WI38 (cell line): ENCODE measurements around the gene ZNF638.

Source experiments
- H3K4me3 ChIP-seq: 2 replicates; pipeline ENCODE4 v1.5.1; 2011; ENCODE audit warnings: low read depth, mild to moderate bottlenecking, control low read depth, low read length
- TF ChIP-seq, protein P1 (sequence below): IDR thresholded peaks from 2 replicates; pipeline ENCODE4 v1.5.1; 2012; ENCODE audit warnings: low read depth, mild to moderate bottlenecking, control low read depth, low read length

Gene ZNF638

DNA sequence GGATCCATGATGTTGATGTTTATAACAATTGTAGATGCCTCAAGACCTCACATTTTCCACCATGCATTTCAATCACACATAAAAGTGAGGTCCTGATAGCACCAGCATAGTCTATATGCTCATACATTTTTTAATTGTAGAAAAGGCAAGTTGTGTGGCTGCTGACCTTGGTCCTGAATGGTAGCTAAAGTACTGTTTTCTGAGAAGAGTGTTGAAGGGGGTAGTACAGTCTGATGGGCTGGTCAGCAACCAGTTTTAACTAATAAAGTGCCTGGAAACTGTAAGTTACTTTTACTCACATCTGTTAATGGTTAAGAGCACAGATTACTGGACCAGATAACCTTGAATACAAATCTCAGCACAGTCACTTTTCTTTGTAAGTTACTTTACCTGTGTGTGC is 15.9 kb downstream of the ZNF638 start:
- no peak overlapping the region for H3K4me3 ChIP-seq
- TF ChIP-seq, protein P1, sequence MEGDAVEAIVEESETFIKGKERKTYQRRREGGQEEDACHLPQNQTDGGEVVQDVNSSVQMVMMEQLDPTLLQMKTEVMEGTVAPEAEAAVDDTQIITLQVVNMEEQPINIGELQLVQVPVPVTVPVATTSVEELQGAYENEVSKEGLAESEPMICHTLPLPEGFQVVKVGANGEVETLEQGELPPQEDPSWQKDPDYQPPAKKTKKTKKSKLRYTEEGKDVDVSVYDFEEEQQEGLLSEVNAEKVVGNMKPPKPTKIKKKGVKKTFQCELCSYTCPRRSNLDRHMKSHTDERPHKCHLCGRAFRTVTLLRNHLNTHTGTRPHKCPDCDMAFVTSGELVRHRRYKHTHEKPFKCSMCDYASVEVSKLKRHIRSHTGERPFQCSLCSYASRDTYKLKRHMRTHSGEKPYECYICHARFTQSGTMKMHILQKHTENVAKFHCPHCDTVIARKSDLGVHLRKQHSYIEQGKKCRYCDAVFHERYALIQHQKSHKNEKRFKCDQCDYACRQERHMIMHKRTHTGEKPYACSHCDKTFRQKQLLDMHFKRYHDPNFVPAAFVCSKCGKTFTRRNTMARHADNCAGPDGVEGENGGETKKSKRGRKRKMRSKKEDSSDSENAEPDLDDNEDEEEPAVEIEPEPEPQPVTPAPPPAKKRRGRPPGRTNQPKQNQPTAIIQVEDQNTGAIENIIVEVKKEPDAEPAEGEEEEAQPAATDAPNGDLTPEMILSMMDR, result no peak

DNA sequence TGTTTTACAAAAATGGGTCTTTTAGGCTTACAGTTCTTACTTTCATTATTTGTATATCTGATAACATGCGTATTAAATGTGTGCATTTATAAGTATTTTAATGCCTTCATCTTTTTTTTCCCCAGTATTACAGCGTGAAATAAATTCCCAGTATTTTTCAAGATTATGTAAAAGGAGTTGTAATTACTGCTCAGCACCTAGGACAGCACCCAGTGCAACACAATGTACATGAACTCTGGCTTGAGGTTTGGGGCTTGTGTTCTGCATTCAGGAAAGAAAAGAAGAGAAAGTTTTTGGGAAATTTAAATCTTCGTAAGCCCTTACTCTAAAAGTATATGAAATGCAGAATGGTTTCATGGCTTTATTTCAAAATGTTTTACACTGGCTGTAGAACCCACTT is 16.7 kb downstream of the ZNF638 start:
- H3K4me3 ChIP-seq, result no peak overlapping the region
- TF ChIP-seq, protein P1, result no peak

DNA sequence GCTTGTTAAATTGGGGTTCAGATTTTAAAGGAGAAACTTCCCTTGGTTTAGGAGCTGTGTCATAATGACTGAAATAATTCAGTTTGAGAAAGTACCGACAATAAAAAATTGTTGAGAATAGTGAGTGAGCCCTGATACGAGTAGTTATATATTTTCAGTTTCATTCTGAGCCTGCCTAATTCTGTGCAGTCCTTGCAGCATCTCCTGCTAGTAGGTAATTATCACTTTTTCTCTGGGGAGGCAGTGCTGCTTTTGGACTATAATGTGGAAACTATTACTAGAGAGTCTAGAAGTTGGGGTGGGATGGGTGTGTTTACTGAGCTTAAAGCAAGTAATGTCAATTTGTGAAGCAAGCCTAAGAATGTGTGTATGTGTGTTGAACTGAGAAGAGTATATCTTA is 21.7 kb downstream of the ZNF638 start:
- TF ChIP-seq, protein P1, result no peak
- no peak overlapping the region for H3K4me3 ChIP-seq

DNA sequence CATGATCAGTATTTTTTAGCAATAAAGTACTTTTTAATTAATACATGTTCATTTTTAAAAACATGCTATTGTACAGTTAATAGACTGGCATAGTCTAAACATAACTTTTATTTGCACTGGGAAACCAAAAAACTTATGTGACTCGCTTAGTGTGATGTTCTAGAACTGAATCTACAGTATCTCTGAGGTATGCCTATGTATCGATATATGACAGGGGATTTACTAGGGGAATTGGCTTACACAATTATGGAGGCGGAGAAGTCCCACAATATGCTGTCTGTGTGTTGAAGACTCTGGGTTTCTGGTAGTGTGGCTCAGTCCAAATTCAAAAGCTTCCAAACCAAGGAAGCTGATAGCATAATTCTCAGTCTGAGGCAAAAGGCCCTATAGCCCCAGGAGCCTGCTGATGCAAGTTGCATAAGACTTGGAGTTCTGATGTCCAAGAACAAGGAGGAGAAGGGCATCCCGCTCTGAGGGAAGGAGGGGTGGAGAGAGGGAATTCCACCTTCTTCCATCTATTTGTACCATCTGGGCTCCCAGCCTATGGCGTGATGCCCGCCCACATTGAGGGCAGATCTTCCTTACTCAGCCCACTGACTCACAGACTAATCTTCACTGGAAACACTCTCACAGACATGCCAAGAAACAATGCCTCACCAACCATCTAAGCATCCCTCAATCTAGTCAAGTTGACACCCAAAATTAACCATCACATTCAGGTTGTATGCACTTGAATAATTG is 27.5 kb downstream of the ZNF638 start:
- TF ChIP-seq, protein P1, result no peak
- no peak overlapping the region for H3K4me3 ChIP-seq

DNA sequence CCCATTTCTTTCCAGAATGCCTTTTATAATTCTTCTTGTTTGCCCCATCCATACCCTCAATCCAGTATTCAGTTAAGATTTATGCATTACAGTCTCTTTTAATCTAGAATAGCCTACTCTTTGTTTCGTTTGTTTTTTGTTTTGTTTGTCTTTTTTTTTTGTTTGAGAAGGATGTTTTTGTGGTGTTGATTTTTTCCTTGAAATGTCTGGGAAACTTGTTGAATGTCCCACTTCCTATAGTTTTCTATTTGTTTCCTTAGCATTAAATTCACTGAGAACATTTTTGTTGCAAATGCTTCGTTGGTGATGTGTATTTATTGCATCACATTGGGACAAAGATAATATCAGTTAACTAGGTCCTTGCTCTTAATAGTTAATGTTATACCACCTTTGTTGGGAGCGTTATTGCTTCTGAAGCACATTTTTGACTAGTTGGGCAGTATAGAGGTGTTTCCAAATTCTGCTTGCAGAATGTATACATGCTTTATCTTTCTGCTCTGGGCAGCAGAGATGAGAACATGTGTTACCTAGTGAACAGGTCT is 28.9 kb downstream of the ZNF638 start:
- TF ChIP-seq, protein P1, result no peak
- H3K4me3 ChIP-seq, result no peak overlapping the region

DNA sequence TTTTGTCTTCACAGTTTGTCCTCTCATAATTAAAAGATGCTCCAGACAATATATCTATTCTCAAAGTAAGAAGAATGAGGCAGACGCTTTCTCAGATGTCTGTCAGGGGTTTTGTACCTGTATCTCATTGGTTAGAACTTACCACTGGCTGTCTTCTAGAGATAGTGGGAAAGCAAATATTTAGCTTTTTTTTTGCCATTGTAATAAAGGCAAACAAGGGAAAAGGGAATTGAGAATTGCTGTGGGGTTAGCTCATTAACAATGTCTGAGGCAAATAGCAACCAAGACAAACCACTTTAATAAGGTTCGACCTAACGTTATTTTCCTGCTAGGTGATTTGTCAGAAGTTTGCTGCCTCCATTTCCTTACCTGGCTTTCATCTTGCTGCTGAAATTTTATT is 30.0 kb downstream of the ZNF638 start:
- no peak overlapping the region for H3K4me3 ChIP-seq
- TF ChIP-seq, protein P1, result no peak

DNA sequence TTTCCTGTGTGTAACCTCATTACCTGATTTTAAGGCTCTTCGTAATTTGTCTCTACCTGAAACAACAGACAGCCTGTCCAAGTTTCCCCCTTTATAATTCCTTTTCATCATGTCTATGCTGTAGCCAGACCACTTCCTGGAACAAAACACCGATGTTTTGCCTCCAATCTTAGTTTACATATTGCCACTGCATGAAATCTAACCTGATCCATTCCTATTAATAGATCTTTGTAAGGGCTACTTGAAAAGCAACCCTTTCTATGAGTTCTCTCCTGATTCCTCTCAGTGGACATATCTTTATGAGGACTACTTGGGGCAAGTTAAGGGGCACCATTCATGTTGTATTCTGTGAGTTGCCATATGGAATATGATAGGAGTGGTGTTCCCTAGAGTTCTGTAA is 30.9 kb downstream of the ZNF638 start:
- no peak overlapping the region for H3K4me3 ChIP-seq
- TF ChIP-seq, protein P1, result no peak
